Activated T-cell treated with anti-CD3 and anti-CD28 coated beads for 4 hours (primary cell): ENCODE measurements around the gene DOCK11.

Source experiments
- DNase-seq: peaks from one replicate; pipeline ENCODE4 v3.0.0-alpha.2; 2020

DOCK11 gene

GRCh38 chrX:118503260-118504041 lies 7.8 kb downstream of the DOCK11 start:
- DNase-seq = no peak

DNA sequence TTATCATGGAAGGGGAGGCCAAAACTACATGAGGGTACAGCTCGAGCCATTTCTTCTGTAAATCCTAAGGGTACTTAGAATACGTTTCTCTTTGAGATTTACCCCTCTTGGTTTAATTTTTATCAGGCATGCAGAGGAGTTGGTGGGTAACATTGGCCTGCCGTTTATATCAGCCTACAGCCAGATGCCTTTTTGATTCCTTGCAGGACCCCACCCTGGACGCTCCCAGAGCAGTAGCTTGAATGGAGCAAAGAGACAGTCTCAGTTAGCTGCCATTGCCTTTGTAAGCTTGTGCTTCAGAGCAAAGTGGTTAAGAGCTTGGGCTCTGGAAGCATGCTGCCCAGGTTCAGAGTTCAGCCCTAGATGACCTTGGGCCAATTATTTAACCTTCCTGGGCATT lies 9.0 kb downstream of the DOCK11 start:
- no peak for DNase-seq

DNA sequence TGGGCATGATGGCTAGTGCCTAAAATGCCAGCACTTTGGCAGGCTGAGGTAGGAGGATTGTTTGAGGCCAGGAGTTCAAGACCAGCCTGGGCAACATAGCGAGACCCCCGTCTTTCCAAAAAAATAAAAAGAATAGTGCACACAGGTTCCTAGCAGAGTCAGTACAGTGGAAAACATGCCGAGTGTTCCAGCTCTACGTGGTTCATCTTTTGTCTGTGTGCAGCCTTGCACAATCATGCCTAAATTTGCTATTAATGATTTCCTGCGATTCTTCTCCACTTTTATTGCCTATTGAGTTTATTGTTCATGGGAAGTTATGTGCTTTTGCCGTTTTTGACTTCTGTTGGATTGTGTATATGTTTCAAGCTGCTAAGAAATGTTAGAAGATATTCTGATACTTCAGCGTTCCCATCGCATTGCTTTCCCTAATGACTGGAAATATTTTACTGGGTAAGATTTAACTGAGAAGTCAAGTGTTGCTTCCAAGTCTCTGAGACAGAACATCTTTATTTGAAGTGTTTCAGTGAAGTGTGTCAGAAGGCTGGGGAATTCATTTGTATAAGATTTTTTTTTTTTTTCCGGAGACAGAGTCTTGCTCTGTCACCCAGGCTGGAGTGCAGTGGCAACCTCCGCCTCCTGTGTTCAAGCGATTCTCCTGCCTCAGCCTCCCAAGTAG lies 11.3 kb downstream of the DOCK11 start:
- DNase-seq = no peak

GRCh38 chrX:118507766-118508165 lies 12.2 kb downstream of the DOCK11 start:
- DNase-seq = no peak

DNA sequence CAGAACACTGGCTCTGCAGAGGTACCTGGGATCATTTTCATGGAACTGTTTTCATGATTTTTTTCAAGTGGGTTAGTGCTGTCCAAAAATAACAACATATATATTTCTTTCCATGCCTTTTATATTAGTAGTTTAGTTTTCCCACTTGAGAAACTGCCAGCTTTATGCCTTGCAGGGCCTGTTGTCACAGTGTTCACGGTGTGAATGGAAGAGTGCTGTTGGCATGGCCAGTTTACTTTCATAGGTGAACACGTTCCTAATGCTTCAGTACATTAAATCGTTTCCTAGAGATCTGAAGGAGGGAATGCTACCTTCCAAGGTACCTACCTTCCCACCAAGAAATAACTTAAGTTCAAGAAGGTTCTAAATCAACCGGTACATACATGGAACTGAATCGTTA lies 12.6 kb downstream of the DOCK11 start:
- no peak for DNase-seq

DNA sequence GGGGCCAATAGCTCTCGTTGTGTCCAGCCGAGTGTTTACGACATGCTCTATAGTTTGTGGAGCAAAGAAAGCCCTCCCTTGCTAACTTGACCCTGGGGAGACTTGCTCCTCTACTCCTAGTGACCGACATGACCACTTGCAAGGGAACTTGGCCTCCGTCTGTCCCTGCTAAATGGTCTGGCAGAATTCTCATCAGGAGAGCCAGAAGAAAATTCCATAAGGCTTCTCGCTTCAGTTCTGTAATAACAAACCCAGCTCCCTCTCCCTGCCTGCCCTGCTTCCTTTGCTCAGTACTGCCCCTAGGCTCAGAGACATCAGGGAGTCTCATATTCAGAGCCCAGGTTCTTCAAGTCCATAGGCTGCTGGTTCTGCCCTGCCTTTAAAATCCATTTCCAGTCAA lies 13.0 kb downstream of the DOCK11 start:
- DNase-seq = no peak

- no peak for DNase-seq
Observed at GRCh38 chrX:118510111-118510510, 14.5 kb downstream of the DOCK11 start.

- DNase-seq = no peak
Observed at GRCh38 chrX:118513120-118513898, 17.7 kb downstream of the DOCK11 start.

DNA sequence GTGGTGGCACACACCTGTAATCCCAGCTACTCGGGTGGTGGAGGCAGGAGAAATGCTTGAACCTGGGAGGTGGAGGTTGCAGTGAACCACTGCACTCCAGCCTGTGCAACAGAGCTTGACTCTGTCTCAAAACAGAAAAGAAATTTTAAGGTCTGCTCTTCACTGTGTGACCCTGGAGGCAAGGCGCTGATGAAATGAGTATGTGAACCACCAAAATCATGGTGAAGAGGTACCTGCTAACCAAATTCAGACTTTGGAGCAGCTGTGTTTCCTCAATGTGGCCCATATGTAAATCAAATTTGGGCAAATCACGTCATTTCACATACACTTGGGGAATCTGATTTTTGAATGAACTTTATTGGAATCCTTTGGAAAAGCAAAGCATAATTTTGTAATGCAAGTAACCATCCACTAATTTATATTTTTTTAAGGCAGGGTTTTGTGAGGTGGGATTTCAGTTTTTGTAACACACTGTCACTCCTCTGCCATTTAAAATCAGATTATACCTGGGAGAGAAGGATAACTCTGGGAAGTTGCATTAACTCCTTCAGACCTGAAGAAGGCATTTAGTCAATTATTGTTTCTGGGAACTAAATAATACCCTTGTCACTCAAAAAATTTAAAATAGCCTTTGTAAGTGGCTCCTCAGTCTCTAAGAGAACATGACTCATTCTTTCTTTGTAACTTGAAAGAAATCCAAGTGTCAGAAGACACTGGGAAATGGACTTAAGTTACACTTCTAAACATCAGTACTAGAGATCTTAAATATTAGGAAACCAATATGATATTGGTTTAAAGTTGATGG lies 24.0 kb downstream of the DOCK11 start:
- no peak for DNase-seq

DNA sequence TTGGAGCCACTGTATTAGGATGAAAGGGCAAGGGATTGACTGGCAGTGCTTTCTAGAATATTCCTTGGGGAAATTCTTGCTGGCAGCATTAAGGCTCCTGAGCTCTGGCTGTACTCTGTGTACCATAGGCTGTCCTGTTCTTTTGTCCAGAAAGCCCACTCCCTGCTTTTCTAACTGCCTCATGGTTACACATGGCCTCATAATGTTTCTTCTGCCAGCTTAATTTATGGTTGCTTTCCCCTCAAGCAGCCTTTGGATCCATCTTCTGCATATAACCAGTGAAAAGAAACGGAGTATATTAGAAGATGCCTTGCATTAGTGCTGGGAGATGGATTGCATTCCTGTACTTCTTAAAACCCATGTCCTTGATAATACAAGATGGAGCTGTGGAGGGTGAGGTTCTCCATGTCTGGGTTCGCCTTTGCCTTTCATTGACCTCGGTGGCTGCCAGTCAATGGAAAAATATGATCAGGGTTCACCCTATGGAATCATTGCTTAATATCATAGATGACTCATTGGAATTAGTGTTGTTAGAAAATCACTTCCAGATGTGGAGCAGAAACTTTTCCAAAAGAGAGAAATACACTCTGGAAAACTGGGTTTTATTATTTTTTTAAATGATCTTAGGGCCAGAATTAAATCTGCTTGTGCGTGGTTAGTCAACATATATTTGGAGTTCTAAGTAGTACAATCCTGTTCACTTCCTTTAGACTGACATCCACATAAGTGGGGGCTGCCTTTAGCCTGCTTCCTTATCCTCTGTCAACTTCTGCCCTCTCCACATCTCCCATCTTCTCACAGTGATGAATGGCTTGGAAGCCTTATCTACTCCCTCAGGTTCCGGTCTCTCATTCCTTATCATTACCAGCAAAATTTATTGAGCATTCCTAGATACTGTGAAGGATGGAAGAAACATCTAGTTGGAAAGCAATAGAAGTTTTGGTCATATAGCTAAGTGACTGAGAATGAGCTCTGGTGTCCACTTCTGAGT lies 24.9 kb downstream of the DOCK11 start:
- no peak for DNase-seq

GRCh38 chrX:118521435-118521834 lies 25.8 kb downstream of the DOCK11 start:
- DNase-seq = no peak

DNA sequence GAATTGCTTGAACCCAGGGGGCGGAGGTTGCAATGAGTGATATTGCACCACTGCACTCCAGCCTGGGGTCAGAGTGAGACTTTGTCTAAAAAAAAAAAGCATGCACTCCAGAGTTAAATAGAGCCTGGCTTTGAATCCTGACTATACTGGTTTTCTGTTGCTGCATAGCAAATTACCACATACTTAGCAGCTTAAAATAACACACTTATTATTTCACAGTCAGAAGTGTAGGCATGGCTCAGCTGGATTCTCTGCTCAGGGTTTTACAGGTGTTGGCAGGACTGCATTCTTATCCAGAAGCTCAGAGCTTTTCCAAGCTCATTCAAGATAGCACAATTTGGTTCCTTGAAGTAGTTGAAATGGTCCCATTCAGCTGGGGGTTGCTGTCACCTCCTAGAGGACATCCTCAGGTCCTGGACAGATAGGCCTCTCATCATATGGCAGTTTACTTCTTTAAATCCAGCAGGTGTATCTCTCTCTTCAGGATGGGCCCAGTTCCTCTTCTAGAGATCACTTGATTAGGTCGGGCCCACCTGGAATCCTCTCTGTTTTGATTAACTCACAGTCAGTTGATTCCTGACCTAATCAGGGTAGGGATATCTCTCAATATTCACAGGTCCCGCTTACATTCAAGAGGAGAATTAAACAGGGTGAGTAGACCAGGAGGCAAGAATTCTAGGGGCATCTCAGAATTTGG lies 26.8 kb downstream of the DOCK11 start:
- DNase-seq = no peak

DNA sequence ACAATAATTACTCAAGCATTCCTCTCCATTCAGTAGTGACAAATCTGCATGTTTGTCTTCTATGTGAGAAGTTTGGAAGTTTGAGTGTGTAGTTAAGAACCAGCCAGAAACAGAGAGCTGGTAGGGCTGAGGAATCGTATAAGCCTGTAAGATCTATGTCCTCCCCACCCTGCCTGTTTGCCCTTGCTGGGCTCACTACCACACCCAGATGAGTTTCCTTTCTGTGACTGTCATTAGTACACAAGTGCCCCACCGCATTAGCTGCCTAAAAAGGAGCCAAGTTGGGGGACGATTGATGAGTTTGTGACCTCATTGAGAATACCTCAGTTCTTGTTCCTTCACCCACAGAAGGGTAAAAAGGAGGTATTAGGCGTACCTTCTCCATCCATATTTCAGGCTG lies 28.3 kb downstream of the DOCK11 start:
- DNase-seq = no peak

GRCh38 chrX:118524344-118524743 lies 28.7 kb downstream of the DOCK11 start:
- no peak for DNase-seq

GRCh38 chrX:118525174-118525730 lies 29.6 kb downstream of the DOCK11 start:
- no peak for DNase-seq

DNA sequence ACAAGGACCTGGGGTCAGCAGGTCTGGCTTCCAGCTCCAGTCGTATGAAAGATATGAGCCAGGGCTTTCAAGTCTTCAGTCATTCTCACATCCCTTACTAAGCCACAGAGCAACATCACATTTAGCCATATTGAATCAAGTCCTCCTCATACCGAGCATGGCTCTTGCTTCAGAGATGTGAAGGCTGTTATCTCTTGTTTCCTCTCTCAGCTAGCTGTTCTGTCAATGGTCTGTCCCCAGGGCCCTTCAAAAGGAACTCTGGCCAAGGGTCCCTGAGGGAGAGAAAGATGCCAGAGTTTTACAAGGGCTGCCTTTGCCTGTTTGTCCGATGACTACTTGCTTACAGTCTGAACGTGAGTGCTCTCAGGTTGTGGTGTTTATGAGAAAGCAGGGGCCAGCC lies 30.5 kb downstream of the DOCK11 start:
- no peak for DNase-seq

- DNase-seq = peak; percentile 26
Observed at GRCh38 chrX:118528071-118528737, 32.6 kb downstream of the DOCK11 start.

- DNase-seq = no peak
Observed at GRCh38 chrX:118530219-118530911, 34.8 kb downstream of the DOCK11 start.

GRCh38 chrX:118534716-118535493 lies 39.3 kb downstream of the DOCK11 start:
- no peak for DNase-seq
